ENCODE measurements around the gene NKD2. TPM values are rescaled to one million over a fixed set of nuclear protein-coding genes. Genes with fewer than 3 reads are reported as not detected.

The NKD2 gene
- total RNA-seq, 1 donor from 2014 or later, result 3.7 TPM

DNA sequence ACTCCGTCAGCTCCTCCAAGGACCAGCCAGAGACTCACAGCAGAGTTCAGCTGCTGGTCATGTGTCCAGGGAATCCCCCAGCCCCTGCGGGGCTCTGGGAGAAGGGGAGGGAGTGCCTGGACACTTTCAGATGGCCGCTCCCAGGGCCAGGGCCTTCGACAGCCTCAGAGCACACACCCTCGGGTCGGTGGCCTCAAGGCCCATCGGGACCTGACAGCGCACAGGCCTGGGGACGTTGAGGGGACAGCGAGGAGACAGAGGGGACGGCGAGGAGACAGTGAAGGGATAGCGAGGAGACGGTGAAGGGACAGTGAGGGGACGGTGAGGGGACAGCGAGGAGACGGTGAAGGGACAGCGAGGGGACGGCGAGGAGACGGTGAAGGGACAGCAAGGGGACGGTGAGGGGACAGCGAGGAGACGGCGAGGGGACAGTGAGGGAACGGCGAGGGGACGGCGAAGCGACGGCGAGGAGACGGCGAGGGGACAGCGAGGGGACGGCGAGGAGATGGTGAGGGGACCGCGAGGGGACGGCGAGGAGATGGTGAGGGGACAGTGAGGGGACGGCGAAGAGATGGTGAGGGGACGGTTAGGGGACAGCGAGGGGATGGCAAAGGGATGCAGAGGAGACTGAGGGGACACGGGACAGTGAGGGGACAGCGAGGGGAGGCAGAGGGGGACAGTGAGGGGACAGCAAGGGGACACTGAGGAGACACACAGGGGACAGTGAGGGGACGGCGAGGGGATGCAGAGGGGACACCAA lies 56.0 kb downstream of the NKD2 start:
- H3K36me3 ChIP-seq, result peaks cover 84% of the 10 kb centered on the region
- intact Hi-C loops (cut with micrococcal nuclease), result no loop called here
- peak; percentile 6 for DNase-seq

DNA sequence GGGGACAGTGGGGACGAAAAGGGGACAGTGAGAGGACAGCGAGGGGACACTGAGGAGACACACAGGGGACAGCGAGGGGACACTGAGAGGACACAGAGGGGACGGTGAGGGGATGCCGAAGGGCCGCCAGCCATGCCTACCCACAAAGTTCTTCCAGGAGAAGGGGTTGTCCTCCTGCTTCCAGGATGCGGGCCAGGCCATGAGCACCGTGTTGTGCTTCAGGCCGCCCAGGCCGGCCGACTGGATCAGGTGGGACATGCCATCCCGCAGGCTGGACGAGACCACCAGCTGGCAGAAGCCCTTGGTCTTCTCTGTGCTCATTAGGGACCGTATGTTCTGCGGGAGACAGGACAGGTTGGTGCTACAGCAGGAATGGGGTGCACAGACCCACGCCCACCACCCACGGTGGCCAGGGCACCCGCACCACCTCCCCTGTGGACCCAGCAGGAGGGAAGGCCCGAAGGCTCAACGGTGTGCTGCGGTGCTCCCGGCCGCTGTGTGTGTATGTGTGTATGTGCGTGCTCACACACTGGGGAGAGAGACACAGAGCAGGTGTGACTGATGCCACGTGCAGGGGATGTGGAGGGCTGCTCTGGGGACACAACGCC lies 56.6 kb downstream of the NKD2 start:
- Histone ChIP-seq H3K9me3 (replicated peaks) (no peaks in the 10 kb centered on the region), H3K27ac (replicated peaks) (no peak overlapping the region), H3K36me3 (peaks cover 79% of the 10 kb centered on the region), H3K4me1 (peaks cover 24% of the 10 kb centered on the region), H3K4me3 (no peak overlapping the region), H3K27me3 (ENCODE audit: low read depth) (no peaks in the 10 kb centered on the region)
- TF ChIP-seq, protein P1, sequence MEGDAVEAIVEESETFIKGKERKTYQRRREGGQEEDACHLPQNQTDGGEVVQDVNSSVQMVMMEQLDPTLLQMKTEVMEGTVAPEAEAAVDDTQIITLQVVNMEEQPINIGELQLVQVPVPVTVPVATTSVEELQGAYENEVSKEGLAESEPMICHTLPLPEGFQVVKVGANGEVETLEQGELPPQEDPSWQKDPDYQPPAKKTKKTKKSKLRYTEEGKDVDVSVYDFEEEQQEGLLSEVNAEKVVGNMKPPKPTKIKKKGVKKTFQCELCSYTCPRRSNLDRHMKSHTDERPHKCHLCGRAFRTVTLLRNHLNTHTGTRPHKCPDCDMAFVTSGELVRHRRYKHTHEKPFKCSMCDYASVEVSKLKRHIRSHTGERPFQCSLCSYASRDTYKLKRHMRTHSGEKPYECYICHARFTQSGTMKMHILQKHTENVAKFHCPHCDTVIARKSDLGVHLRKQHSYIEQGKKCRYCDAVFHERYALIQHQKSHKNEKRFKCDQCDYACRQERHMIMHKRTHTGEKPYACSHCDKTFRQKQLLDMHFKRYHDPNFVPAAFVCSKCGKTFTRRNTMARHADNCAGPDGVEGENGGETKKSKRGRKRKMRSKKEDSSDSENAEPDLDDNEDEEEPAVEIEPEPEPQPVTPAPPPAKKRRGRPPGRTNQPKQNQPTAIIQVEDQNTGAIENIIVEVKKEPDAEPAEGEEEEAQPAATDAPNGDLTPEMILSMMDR (IDR thresholded peaks at IDR 0.05; ENCODE audit: borderline replicate concordance), result no peak
- peak; percentile 9 for DNase-seq
- intact Hi-C loops (cut with micrococcal nuclease), result no loop called here

More for the DNA sequence above, 56.0 kb downstream of the NKD2 start:
- Histone ChIP-seq H3K4me1 (peaks cover 24% of the 10 kb centered on the region), H3K27ac (replicated peaks) (no peak overlapping the region), H3K4me3 (no peak overlapping the region), H3K27me3 (ENCODE audit: low read depth) (no peaks in the 10 kb centered on the region), H3K9me3 (replicated peaks) (no peaks in the 10 kb centered on the region)
- TF ChIP-seq, protein P1 (IDR thresholded peaks at IDR 0.05; ENCODE audit: borderline replicate concordance), result no peak

DNA sequence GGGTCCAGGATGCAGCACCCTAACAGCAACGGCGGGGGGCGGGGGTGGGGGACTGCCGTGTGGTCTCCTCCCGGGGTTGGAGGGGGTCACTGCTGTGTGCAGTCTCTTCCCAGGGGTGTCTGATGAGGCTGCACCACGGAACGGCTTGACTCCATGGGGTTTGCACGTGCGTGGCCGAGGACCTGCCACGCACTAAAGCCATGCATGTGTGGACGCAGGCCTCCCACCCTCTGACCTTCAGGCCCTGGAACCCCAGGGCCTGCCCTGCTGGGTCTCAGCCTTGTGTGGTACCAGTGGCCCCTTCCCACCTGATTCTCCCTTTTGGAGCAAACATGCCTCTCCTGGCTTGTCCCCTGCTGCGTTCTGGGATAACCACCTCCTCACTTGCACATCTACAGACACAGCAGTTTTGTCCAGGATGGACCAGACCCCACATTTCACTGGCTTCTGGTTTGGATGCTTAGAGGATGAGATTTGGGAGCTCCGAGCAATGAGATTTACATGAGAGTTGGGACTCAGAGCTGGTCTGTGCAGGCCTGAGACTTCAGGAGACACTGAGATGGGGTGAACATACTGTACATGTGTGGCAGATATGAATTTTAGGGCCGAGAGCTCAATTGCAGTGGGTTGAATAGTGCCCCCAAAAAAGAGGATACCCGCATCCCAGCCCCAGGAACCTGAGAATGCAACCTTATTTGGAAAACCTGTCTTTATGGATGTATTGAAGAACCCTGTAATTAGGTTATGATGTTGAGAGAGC lies 57.5 kb downstream of the NKD2 start:
- Histone ChIP-seq H3K4me1 (peaks cover 24% of the 10 kb centered on the region), H3K36me3 (peaks cover 74% of the 10 kb centered on the region)
- intact Hi-C loops (cut with micrococcal nuclease), result no loop called here

DNA sequence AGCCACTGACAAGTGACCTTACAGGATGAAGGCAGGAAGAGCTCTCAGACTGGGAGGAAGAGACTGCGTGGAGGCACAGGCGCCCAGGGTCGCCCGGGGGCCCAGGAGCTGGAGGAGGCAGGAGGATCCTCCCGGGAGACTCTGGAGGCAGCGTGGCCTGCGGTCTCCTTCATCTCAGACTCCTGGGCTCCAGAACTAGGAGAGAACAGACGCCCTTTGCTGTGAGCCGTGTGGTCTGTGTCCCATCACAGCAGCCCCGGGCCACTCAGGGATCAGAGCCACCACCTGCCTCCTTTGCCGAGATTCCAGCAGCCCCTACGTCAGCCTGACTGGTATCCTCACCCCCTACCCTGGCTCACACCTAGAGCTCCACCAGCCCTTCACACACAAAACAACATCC lies 58.1 kb downstream of the NKD2 start:
- peaks cover 70% of the 10 kb centered on the region for H3K36me3 ChIP-seq
- no peaks in the 10 kb centered on the region for H3K27me3 ChIP-seq (ENCODE audit: low read depth)
- H3K27ac ChIP-seq (replicated peaks), result peak overlapping the region; percentile 48
- no peak for DNase-seq
- TF ChIP-seq, protein P1 (IDR thresholded peaks at IDR 0.05; ENCODE audit: borderline replicate concordance), result no peak
- intact Hi-C loops (cut with micrococcal nuclease), result no loop called here
- no peak overlapping the region for H3K4me3 ChIP-seq
- peaks cover 24% of the 10 kb centered on the region for H3K4me1 ChIP-seq
- no peaks in the 10 kb centered on the region for H3K9me3 ChIP-seq (replicated peaks)

More for the DNA sequence above, 57.5 kb downstream of the NKD2 start:
- no peak overlapping the region for H3K4me3 ChIP-seq
- no peak overlapping the region for H3K27ac ChIP-seq (replicated peaks)
- no peaks in the 10 kb centered on the region for H3K27me3 ChIP-seq (ENCODE audit: low read depth)
- TF ChIP-seq, protein P1 (IDR thresholded peaks at IDR 0.05; ENCODE audit: borderline replicate concordance), result no peak
- peak; percentile 10 for DNase-seq
- H3K9me3 ChIP-seq (replicated peaks), result no peaks in the 10 kb centered on the region

Data from left ventricle myocardium inferior (tissue), 1 donor.